ENCODE measurements around the gene HEYL.

DNA sequence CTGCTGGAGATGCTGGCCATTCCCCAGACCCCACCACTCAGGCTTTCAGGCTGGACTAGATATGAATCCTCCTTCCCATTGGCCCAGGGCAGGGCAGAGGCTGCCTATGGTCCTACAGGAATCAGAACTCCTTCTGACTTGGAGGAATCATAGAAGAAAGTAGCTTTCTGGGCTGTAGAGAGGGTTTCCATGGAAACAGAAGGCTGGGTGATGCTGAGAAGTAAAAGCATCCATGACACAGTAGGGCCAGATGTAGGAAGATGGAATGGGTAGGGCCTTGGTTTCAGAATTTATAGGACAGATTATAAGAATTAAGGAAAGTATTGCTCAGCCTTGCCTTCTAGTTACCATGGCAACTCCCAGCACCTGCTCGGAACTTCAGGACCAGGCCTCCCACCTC lies 23.4 kb upstream of the HEYL start:
- TF ChIP-seq, protein P1, sequence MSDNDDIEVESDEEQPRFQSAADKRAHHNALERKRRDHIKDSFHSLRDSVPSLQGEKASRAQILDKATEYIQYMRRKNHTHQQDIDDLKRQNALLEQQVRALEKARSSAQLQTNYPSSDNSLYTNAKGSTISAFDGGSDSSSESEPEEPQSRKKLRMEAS (IDR thresholded peaks at IDR 0.05; ENCODE audit: low read depth) = no peak
- TF ChIP-seq, protein P2, sequence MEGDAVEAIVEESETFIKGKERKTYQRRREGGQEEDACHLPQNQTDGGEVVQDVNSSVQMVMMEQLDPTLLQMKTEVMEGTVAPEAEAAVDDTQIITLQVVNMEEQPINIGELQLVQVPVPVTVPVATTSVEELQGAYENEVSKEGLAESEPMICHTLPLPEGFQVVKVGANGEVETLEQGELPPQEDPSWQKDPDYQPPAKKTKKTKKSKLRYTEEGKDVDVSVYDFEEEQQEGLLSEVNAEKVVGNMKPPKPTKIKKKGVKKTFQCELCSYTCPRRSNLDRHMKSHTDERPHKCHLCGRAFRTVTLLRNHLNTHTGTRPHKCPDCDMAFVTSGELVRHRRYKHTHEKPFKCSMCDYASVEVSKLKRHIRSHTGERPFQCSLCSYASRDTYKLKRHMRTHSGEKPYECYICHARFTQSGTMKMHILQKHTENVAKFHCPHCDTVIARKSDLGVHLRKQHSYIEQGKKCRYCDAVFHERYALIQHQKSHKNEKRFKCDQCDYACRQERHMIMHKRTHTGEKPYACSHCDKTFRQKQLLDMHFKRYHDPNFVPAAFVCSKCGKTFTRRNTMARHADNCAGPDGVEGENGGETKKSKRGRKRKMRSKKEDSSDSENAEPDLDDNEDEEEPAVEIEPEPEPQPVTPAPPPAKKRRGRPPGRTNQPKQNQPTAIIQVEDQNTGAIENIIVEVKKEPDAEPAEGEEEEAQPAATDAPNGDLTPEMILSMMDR (IDR thresholded peaks at IDR 0.05) = no peak
- TF ChIP-seq GABPA (IDR thresholded peaks at IDR 0.05; ENCODE audit: low read depth) = no peak
- no peak for TF ChIP-seq EZH2phosphoT487 (IDR thresholded peaks at IDR 0.05; ENCODE audit: borderline replicate concordance, low read depth)
- no peak for TF ChIP-seq POLR2AphosphoS5 (IDR thresholded peaks at IDR 0.05; ENCODE audit: low read depth, low read length)
- TF ChIP-seq YY1 (IDR thresholded peaks at IDR 0.05; ENCODE audit: low read depth) = no peak
- TF ChIP-seq, protein P3, sequence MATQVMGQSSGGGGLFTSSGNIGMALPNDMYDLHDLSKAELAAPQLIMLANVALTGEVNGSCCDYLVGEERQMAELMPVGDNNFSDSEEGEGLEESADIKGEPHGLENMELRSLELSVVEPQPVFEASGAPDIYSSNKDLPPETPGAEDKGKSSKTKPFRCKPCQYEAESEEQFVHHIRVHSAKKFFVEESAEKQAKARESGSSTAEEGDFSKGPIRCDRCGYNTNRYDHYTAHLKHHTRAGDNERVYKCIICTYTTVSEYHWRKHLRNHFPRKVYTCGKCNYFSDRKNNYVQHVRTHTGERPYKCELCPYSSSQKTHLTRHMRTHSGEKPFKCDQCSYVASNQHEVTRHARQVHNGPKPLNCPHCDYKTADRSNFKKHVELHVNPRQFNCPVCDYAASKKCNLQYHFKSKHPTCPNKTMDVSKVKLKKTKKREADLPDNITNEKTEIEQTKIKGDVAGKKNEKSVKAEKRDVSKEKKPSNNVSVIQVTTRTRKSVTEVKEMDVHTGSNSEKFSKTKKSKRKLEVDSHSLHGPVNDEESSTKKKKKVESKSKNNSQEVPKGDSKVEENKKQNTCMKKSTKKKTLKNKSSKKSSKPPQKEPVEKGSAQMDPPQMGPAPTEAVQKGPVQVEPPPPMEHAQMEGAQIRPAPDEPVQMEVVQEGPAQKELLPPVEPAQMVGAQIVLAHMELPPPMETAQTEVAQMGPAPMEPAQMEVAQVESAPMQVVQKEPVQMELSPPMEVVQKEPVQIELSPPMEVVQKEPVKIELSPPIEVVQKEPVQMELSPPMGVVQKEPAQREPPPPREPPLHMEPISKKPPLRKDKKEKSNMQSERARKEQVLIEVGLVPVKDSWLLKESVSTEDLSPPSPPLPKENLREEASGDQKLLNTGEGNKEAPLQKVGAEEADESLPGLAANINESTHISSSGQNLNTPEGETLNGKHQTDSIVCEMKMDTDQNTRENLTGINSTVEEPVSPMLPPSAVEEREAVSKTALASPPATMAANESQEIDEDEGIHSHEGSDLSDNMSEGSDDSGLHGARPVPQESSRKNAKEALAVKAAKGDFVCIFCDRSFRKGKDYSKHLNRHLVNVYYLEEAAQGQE (IDR thresholded peaks at IDR 0.05; ENCODE audit: low read depth, low read length) = no peak
- TF ChIP-seq TCF12 (IDR thresholded peaks at IDR 0.05) = no peak
- TF ChIP-seq, protein P4, sequence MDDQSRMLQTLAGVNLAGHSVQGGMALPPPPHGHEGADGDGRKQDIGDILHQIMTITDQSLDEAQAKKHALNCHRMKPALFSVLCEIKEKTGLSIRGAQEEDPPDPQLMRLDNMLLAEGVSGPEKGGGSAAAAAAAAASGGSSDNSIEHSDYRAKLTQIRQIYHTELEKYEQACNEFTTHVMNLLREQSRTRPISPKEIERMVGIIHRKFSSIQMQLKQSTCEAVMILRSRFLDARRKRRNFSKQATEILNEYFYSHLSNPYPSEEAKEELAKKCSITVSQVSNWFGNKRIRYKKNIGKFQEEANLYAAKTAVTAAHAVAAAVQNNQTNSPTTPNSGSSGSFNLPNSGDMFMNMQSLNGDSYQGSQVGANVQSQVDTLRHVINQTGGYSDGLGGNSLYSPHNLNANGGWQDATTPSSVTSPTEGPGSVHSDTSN (IDR thresholded peaks at IDR 0.05) = no peak
- TF ChIP-seq EP300 (IDR thresholded peaks at IDR 0.05; ENCODE audit: borderline replicate concordance in 1 of 2, low read depth in 1 of 2, low read length in 1 of 2) = no peak
- TF ChIP-seq, protein P5, sequence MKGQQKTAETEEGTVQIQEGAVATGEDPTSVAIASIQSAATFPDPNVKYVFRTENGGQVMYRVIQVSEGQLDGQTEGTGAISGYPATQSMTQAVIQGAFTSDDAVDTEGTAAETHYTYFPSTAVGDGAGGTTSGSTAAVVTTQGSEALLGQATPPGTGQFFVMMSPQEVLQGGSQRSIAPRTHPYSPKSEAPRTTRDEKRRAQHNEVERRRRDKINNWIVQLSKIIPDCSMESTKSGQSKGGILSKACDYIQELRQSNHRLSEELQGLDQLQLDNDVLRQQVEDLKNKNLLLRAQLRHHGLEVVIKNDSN (IDR thresholded peaks at IDR 0.05; ENCODE audit: borderline replicate concordance, low read depth) = no peak
- no peak for TF ChIP-seq RXRA (IDR thresholded peaks at IDR 0.05; ENCODE audit: borderline replicate concordance, low read depth)

Data from SK-N-SH (cell line).